ENCODE results near the gene PSMB7. TPM values are rescaled to one million over a fixed set of nuclear protein-coding genes. Genes with fewer than 3 reads are reported as not detected.

PSMB7 gene
- total RNA-seq, 1 experiment from 2014 or later: 216 TPM

DNA sequence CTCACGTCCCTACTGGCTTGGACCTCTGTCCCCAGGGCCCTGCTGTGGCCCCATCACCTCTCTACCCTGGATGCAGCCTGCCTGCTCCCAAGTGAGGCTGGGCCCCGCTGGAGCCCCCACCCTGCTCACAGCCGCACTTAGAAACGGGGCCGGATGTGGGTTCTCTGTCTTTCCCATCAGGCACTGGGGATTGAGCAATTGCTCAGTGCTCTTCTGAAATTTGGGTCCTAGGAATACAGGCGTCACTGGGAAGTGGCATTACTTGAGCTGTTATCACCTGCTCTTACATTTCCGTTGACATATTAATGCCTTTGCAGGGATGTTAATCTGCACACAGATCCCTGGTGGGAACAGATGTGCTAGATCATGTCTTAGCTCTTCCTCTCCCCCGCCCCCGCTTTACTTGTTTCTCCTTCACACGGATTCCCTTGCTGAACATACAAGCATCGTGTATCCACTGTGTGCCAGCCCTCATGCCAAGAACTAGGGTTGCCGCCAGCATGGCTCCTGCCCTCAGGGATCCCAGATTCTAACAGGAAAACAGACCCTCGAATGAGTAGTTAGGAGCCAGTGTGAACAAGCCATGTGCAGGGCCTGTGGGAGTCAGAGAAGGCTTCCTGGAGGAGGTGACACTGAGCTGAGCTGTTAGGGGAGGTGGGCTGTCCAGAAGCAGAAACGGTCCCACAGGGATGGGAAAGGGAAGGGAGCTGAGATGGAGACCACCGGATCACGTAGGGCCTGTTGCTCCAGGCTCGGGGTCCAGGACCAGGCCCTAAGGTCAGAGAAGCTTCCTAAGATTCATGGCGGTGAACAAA is 92.4 kb downstream of the PSMB7 start:
- BruUV-seq (replicated peaks): no TSS peak
- H3K9me3 Mint-ChIP-seq (ENCODE audit: unreplicated experiment): no peaks in the 10 kb centered on the region
- ChIA-PET POLR2A (no interaction called here), CTCF (no interaction called here)
- Histone ChIP-seq H3K4me3 (ENCODE audit: low read depth, low read length) (no peak overlapping the region), H3K9me3 (no peaks in the 10 kb centered on the region), H3K36me3 (ENCODE audit: control insufficient read depth, insufficient read depth, low read length) (peaks cover 4% of the 10 kb centered on the region), H3K4me1 (no peaks in the 10 kb centered on the region), H3K27me3 (replicated peaks; ENCODE audit: control insufficient read depth, insufficient read depth, low read length) (no peaks in the 10 kb centered on the region)
- TF ChIP-seq, protein P1, sequence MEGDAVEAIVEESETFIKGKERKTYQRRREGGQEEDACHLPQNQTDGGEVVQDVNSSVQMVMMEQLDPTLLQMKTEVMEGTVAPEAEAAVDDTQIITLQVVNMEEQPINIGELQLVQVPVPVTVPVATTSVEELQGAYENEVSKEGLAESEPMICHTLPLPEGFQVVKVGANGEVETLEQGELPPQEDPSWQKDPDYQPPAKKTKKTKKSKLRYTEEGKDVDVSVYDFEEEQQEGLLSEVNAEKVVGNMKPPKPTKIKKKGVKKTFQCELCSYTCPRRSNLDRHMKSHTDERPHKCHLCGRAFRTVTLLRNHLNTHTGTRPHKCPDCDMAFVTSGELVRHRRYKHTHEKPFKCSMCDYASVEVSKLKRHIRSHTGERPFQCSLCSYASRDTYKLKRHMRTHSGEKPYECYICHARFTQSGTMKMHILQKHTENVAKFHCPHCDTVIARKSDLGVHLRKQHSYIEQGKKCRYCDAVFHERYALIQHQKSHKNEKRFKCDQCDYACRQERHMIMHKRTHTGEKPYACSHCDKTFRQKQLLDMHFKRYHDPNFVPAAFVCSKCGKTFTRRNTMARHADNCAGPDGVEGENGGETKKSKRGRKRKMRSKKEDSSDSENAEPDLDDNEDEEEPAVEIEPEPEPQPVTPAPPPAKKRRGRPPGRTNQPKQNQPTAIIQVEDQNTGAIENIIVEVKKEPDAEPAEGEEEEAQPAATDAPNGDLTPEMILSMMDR (IDR thresholded peaks at IDR 0.05; ENCODE audit: insufficient read depth in 1 of 2, low read depth in 1 of 2, low read length in 1 of 2, severe bottlenecking in 1 of 2, unreplicated experiment in 1 of 2): no peak
- H3K27ac Mint-ChIP-seq (ENCODE audit: unreplicated experiment): no peak overlapping the region
- no peak for DNase-seq
- H3K4me3 Mint-ChIP-seq (ENCODE audit: unreplicated experiment): no peak overlapping the region
- intact Hi-C loops (cut with micrococcal nuclease; ENCODE audit: unreplicated experiment): no loop called here
- H3K27me3 Mint-ChIP-seq (ENCODE audit: insufficient read depth, unreplicated experiment): no peaks in the 10 kb centered on the region
- peaks cover 18% of the 10 kb centered on the region for H3K36me3 Mint-ChIP-seq (ENCODE audit: insufficient read depth, unreplicated experiment)
- H3K4me1 Mint-ChIP-seq (ENCODE audit: low read depth, unreplicated experiment): no peaks in the 10 kb centered on the region

DNA sequence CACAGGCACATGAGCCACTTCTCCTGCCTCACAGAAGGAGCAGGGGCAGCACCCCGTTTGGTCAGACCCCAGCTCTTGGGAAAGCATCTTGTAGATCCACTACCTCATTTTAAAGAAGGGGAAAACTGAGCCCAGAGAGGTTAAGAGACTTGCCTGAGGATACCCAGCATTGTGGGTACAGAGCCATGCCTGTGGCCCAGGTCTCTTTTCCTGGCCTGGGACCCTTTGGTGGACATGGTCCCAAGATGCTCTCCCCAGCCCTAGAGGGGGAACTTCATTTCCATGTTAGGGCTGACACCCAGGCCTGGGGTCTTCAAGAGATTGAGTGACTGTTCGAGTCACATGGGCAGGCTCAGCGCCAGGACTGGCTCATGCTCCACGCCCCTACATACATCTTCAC is 93.3 kb downstream of the PSMB7 start:
- H3K27me3 ChIP-seq (replicated peaks; ENCODE audit: control insufficient read depth, insufficient read depth, low read length): no peaks in the 10 kb centered on the region
- ChIA-PET POLR2A (no interaction called here), CTCF (no interaction called here)
- Mint-ChIP-seq H3K4me3 (ENCODE audit: unreplicated experiment) (no peak overlapping the region), H3K27ac (ENCODE audit: unreplicated experiment) (no peak overlapping the region), H3K27me3 (ENCODE audit: insufficient read depth, unreplicated experiment) (no peaks in the 10 kb centered on the region), H3K4me1 (ENCODE audit: low read depth, unreplicated experiment) (no peaks in the 10 kb centered on the region), H3K36me3 (ENCODE audit: insufficient read depth, unreplicated experiment) (peaks cover 19% of the 10 kb centered on the region), H3K9me3 (ENCODE audit: unreplicated experiment) (no peaks in the 10 kb centered on the region)
- H3K36me3 ChIP-seq (ENCODE audit: control insufficient read depth, insufficient read depth, low read length): peaks cover 4% of the 10 kb centered on the region
- TF ChIP-seq, protein P1 (IDR thresholded peaks at IDR 0.05; ENCODE audit: insufficient read depth in 1 of 2, low read depth in 1 of 2, low read length in 1 of 2, severe bottlenecking in 1 of 2, unreplicated experiment in 1 of 2): no peak
- H3K4me1 ChIP-seq: no peaks in the 10 kb centered on the region
- no peak for DNase-seq
- H3K9me3 ChIP-seq: no peaks in the 10 kb centered on the region
- no TSS peak for BruUV-seq (replicated peaks)
- intact Hi-C loops (cut with micrococcal nuclease; ENCODE audit: unreplicated experiment): no loop called here
- no peak overlapping the region for H3K4me3 ChIP-seq (ENCODE audit: low read depth, low read length)

DNA sequence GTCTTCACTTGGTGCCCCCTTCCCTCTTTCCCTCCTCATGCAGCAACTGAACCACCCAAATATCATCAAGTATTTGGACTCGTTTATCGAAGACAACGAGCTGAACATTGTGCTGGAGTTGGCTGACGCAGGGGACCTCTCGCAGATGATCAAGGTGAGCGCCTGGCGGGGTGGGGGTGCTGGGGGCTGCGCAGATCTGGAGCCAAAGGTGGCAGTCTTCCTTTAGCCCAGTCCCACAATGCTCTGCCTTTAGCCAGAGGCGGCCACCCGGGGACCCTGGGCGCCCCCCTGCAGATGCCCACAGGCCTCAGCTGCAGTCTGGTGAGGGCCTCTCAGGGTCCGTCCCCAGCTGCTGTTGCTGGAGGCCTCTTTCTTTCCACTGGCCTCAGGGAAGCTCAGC is 93.8 kb downstream of the PSMB7 start:
- intact Hi-C loops (cut with micrococcal nuclease; ENCODE audit: unreplicated experiment): no loop called here
- Mint-ChIP-seq H3K27me3 (ENCODE audit: insufficient read depth, unreplicated experiment) (no peaks in the 10 kb centered on the region), H3K4me3 (ENCODE audit: unreplicated experiment) (no peak overlapping the region), H3K9me3 (ENCODE audit: unreplicated experiment) (no peaks in the 10 kb centered on the region), H3K36me3 (ENCODE audit: insufficient read depth, unreplicated experiment) (peaks cover 22% of the 10 kb centered on the region), H3K27ac (ENCODE audit: unreplicated experiment) (no peak overlapping the region), H3K4me1 (ENCODE audit: low read depth, unreplicated experiment) (no peaks in the 10 kb centered on the region)
- Histone ChIP-seq H3K36me3 (ENCODE audit: control insufficient read depth, insufficient read depth, low read length) (peaks cover 4% of the 10 kb centered on the region), H3K4me3 (ENCODE audit: low read depth, low read length) (no peak overlapping the region), H3K4me1 (no peaks in the 10 kb centered on the region), H3K27me3 (replicated peaks; ENCODE audit: control insufficient read depth, insufficient read depth, low read length) (no peaks in the 10 kb centered on the region), H3K9me3 (no peaks in the 10 kb centered on the region)
- ChIA-PET CTCF (no interaction called here), POLR2A (no interaction called here)
- TF ChIP-seq, protein P1 (IDR thresholded peaks at IDR 0.05; ENCODE audit: insufficient read depth in 1 of 2, low read depth in 1 of 2, low read length in 1 of 2, severe bottlenecking in 1 of 2, unreplicated experiment in 1 of 2): no peak
- no TSS peak for BruUV-seq (replicated peaks)
- DNase-seq: no peak
